ENCODE measurements around the gene PIP4P1.

GRCh38 chr14:20412411-20412810 is 48.8 kb downstream of the PIP4P1 start:
- TF ChIP-seq CTCF (IDR thresholded peaks at IDR 0.05) (no peak), POLR2AphosphoS5 (IDR thresholded peaks at IDR 0.05) (no peak)

All from gastroesophageal sphincter (tissue), 3 donors.